ENCODE measurements around the gene SLC31A1. TPM values are rescaled to one million over a fixed set of nuclear protein-coding genes. Genes with fewer than 3 reads are reported as not detected.
A peak's percentile ranks its signal among the peaks of the same experiment; 100 is the strongest.

SLC31A1 gene
- total and polyA plus RNA-seq, 4 donors, result 13.9 to 39.3 (median 18.2) TPM

DNA sequence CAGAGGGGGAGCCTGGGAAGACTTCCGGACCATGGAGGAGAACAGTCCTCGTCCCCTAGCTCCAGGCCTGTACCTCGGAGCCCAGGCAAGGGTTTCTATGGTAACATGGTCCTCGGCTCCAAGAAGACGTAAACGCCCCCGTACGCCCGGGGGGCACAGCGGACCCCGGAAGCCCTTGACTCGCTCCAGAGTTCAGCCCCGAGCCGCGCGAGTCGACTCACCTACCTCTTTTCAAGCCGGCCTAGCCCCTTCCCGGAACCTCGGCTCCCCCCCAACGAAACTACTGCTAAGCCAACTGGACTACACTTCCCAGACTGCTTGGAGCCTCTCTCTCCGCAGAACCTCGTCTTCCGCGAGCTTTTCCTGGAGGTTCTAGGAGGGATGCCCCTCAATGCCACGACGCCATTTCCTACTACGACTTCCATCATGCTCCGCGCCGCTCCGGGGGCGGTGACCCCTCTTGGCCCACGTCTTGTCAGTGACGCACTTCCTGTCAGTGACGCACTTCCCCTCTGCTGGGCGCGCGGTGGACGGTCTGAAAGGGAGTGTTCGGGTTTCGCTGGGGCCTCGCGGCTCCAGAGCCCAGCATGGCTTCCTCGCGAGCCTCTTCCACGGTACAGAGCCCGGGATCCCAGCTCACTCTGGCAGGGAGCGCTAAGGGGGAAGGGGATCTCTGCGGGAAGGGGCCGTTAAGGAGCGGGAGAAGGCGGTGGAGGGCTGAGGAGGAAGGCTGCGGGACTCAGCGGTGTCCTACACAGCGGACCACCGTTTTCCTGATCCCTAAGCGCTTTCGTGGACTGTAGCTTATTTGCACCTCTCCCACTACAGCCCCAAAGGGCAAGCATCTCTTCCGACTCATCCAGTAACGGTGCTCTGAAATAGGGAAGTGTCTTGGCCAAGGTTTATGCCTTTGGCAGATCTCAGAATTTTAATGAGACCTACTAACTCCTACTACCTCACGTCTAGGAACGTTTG, 54.1 kb downstream of the SLC31A1 start, which contains the start of the genes CDC26 and PRPF4:
Gene CDC26, minus strand, starts transcription at position 416 of the 975 bp plus-strand sequence. CDS start 3,065 bp downstream, outside the sequence.
Gene PRPF4, plus strand, starts transcription at position 502 of the 975 bp plus-strand sequence. Its CDS starts 86 bp downstream, at position 588.
- peaks cover 25 to 41% (median 31%) of the 10 kb centered on the region in 4 donors for H3K36me3 ChIP-seq (ENCODE audit: control insufficient read depth in 4 of 4, insufficient read depth in 4 of 4, low read length in 4 of 4)

GRCh38 chr9:113278840-113279239, 57.5 kb downstream of the SLC31A1 start:
- peaks cover 26 to 43% (median 38%) of the 10 kb centered on the region in 4 donors for H3K36me3 ChIP-seq (ENCODE audit: control insufficient read depth in 4 of 4, insufficient read depth in 4 of 4, low read length in 4 of 4)
- H3K4me1 ChIP-seq (ENCODE audit: control insufficient read depth in 5 of 5, insufficient read depth in 5 of 5, low read length in 5 of 5), result peaks cover 0 to 18% (median 7%) of the 10 kb centered on the region in 5 donors
- ATAC-seq (ENCODE audit: insufficient read depth, low FRiP score), result no peak
- H3K9ac ChIP-seq (ENCODE audit: insufficient read depth in 1 of 2, low read length in 2 of 2), result no peak overlapping the region
- no peak for DNase-seq
- no peaks in the 10 kb centered on the region for H3K9me3 ChIP-seq (ENCODE audit: control insufficient read depth in 4 of 4, insufficient read depth in 3 of 4, low read length in 3 of 4)
- TF ChIP-seq, protein P1, sequence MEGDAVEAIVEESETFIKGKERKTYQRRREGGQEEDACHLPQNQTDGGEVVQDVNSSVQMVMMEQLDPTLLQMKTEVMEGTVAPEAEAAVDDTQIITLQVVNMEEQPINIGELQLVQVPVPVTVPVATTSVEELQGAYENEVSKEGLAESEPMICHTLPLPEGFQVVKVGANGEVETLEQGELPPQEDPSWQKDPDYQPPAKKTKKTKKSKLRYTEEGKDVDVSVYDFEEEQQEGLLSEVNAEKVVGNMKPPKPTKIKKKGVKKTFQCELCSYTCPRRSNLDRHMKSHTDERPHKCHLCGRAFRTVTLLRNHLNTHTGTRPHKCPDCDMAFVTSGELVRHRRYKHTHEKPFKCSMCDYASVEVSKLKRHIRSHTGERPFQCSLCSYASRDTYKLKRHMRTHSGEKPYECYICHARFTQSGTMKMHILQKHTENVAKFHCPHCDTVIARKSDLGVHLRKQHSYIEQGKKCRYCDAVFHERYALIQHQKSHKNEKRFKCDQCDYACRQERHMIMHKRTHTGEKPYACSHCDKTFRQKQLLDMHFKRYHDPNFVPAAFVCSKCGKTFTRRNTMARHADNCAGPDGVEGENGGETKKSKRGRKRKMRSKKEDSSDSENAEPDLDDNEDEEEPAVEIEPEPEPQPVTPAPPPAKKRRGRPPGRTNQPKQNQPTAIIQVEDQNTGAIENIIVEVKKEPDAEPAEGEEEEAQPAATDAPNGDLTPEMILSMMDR (IDR thresholded peaks at IDR 0.05; ENCODE audit: control extremely low read depth, extremely low read depth), result no peak
- H3K27ac ChIP-seq (ENCODE audit: low read depth in 1 of 2, low read length in 1 of 2), result no peak overlapping the region
- H3K27me3 ChIP-seq (ENCODE audit: control insufficient read depth in 3 of 3, insufficient read depth in 3 of 3, low read length in 2 of 3), result no peaks in the 10 kb centered on the region
- no peak overlapping the region for H3K4me3 ChIP-seq
- WGBS, 2 donors, result 91 to 93% methylated on average over 4 of the region's 4 CpGs

More for the DNA sequence above, 54.1 kb downstream of the SLC31A1 start, which contains the start of the genes CDC26 and PRPF4:
- H3K4me1 ChIP-seq (ENCODE audit: control insufficient read depth in 5 of 5, insufficient read depth in 5 of 5, low read length in 5 of 5), result peaks cover 0 to 18% (median 7%) of the 10 kb centered on the region in 5 donors
- WGBS, 2 donors, result 0% methylated on average over 63 of the region's 63 CpGs
- peak within 1 kb of the TSS; percentile 92 to 96 for H3K27ac ChIP-seq (ENCODE audit: low read depth in 1 of 2, low read length in 1 of 2)
- no peaks in the 10 kb centered on the region for H3K27me3 ChIP-seq (ENCODE audit: control insufficient read depth in 3 of 3, insufficient read depth in 3 of 3, low read length in 2 of 3)
- DNase-seq, result peak; percentile 99
- peak within 1 kb of the TSS; percentile 99 for H3K9ac ChIP-seq (ENCODE audit: insufficient read depth in 1 of 2, low read length in 2 of 2)
- H3K9me3 ChIP-seq (ENCODE audit: control insufficient read depth in 4 of 4, insufficient read depth in 3 of 4, low read length in 3 of 4), result no peaks in the 10 kb centered on the region
- peak; percentile 96 for ATAC-seq (ENCODE audit: insufficient read depth, low FRiP score)
- peak within 1 kb of the TSS; percentile 78 for H3K4me3 ChIP-seq
- TF ChIP-seq, protein P1 (IDR thresholded peaks at IDR 0.05; ENCODE audit: control extremely low read depth, extremely low read depth), result no peak

- ATAC-seq (ENCODE audit: insufficient read depth, low FRiP score), result no peak
- no peak for DNase-seq
- no peak overlapping the region for H3K9ac ChIP-seq (ENCODE audit: insufficient read depth in 1 of 2, low read length in 2 of 2)
- no peaks in the 10 kb centered on the region for H3K27me3 ChIP-seq (ENCODE audit: control insufficient read depth in 3 of 3, insufficient read depth in 3 of 3, low read length in 2 of 3)
- peaks cover 0 to 4% (median 2%) of the 10 kb centered on the region in 5 donors for H3K4me1 ChIP-seq (ENCODE audit: control insufficient read depth in 5 of 5, insufficient read depth in 5 of 5, low read length in 5 of 5)
- TF ChIP-seq, protein P1 (IDR thresholded peaks at IDR 0.05; ENCODE audit: control extremely low read depth, extremely low read depth), result no peak
- no peak overlapping the region for H3K4me3 ChIP-seq
- H3K36me3 ChIP-seq (ENCODE audit: control insufficient read depth in 4 of 4, insufficient read depth in 4 of 4, low read length in 4 of 4), result peaks cover 34 to 60% (median 52%) of the 10 kb centered on the region in 4 donors
- 97 to 98% methylated on average over 4 of the region's 4 CpGs for WGBS, 2 donors
- H3K27ac ChIP-seq (ENCODE audit: low read depth in 1 of 2, low read length in 1 of 2), result no peak overlapping the region
- H3K9me3 ChIP-seq (ENCODE audit: control insufficient read depth in 4 of 4, insufficient read depth in 3 of 4, low read length in 3 of 4), result no peaks in the 10 kb centered on the region
Observed at GRCh38 chr9:113281356-113281755, 60.0 kb downstream of the SLC31A1 start.

Measured in lung (tissue), 12 donors.